ENCODE results near the gene SPATA31C1.
A peak's percentile ranks its signal among the peaks of the same experiment; 100 is the strongest.
"Not testable (repeated sequence)": the region's sequence is repeated elsewhere in the genome, so short reads cannot be mapped to it uniquely, and the experiment has no call there.

SPATA31C1 gene

GRCh38 chr9:87917662-87918061 lies at the start of gene SPATA31C1:
SPATA31C1 (plus strand) TSS chr9:87917962.
- H3K4me3 ChIP-seq (ENCODE audit: low read length); DNase-seq (ENCODE audit: low read depth): not testable (repeated sequence)

GRCh38 chr9:87868175-87868574 lies 49.6 kb upstream of the SPATA31C1 start:
- TF ChIP-seq CTCF (conservative IDR thresholded peaks at IDR 0.05; ENCODE audit: low read depth, low read length) = no peak
- no peak overlapping the region for H3K4me3 ChIP-seq (ENCODE audit: low read length)
- no peak for DNase-seq (ENCODE audit: low read depth)

GRCh38 chr9:87868635-87869034 lies 49.1 kb upstream of the SPATA31C1 start:
- no peak for DNase-seq (ENCODE audit: low read depth)
- H3K4me3 ChIP-seq (ENCODE audit: low read length) = no peak overlapping the region
- no peak for TF ChIP-seq CTCF (conservative IDR thresholded peaks at IDR 0.05; ENCODE audit: low read depth, low read length)

- no peak for DNase-seq (ENCODE audit: low read depth)
- no peak for TF ChIP-seq CTCF (conservative IDR thresholded peaks at IDR 0.05; ENCODE audit: low read depth, low read length)
- no peak overlapping the region for H3K4me3 ChIP-seq (ENCODE audit: low read length)
These were observed 48.7 kb upstream of the SPATA31C1 start for GRCh38 chr9:87869082-87869481.

GRCh38 chr9:87871425-87872078 lies 46.2 kb upstream of the SPATA31C1 start:
- TF ChIP-seq CTCF (conservative IDR thresholded peaks at IDR 0.05; ENCODE audit: low read depth, low read length) = no peak
- no peak overlapping the region for H3K4me3 ChIP-seq (ENCODE audit: low read length)
- DNase-seq (ENCODE audit: low read depth) = no peak

- TF ChIP-seq CTCF (conservative IDR thresholded peaks at IDR 0.05; ENCODE audit: low read depth, low read length) = no peak
- peak; percentile 79 for DNase-seq (ENCODE audit: low read depth)
- H3K4me3 ChIP-seq (ENCODE audit: low read length) = no peak overlapping the region
These were observed 45.6 kb upstream of the SPATA31C1 start for GRCh38 chr9:87872079-87872624.

- no peak overlapping the region for H3K4me3 ChIP-seq (ENCODE audit: low read length)
- TF ChIP-seq CTCF (conservative IDR thresholded peaks at IDR 0.05; ENCODE audit: low read depth, low read length) = no peak
- no peak for DNase-seq (ENCODE audit: low read depth)
These were observed 44.0 kb upstream of the SPATA31C1 start for GRCh38 chr9:87873607-87874303.
